ENCODE data around the gene HYAL3.

GRCh38 chr3:50320853-50321335 is 21.7 kb upstream of the HYAL3 start:
- TF ChIP-seq CTCF (IDR thresholded peaks at IDR 0.05; ENCODE audit: low read depth, low read length, poor library complexity, severe bottlenecking) (no peak), EZH2phosphoT487 (IDR thresholded peaks at IDR 0.05; ENCODE audit: borderline replicate concordance, low read length) (no peak)
